HL-60 (cell line): Measurements from ENCODE around the gene SEC14L1.

Source experiments
- DNase-seq, 2 experiments: peaks; one replicate each; pipeline ENCODE4 v3.0.0-alpha.2; 2010 to 2020; ENCODE audit warnings: low read depth in 1 of 2, low spot score in 1 of 2
- H3K27ac ChIP-seq: fragments of 250-450 bp; sonication (Bioruptor Pico); replicated peaks from 2 replicates; pipeline ENCODE4 v1.5.1; 2020; ENCODE audit warnings: mild to moderate bottlenecking, moderate library complexity
- H3K27me3 ChIP-seq: fragments of 250-450 bp; sonication (Bioruptor Pico); 2 replicates; pipeline ENCODE4 v1.5.1; 2021; ENCODE audit warnings: mild to moderate bottlenecking, moderate library complexity; ENCODE audit not compliant: insufficient read depth, poor library complexity, severe bottlenecking
- H3K4me3 ChIP-seq: replicated peaks from 2 replicates; pipeline ENCODE4 v1.5.1; 2011; ENCODE audit warnings: mild to moderate bottlenecking, control low read depth, low read length; ENCODE audit not compliant: insufficient read depth
- CTCF ChIP-seq: IDR thresholded peaks from one replicate; pipeline ENCODE4 v1.5.1; 2011; ENCODE audit warnings: low read length, control low read depth, inconsistent platforms; ENCODE audit not compliant: insufficient read depth
- GABPA ChIP-seq: IDR thresholded peaks from 2 replicates; pipeline ENCODE4 v1.6.1; 2012; ENCODE audit warnings: low read depth
- POLR2AphosphoS5 ChIP-seq: IDR thresholded peaks from 2 replicates; pipeline ENCODE4 v1.6.1; 2012; ENCODE audit warnings: low read depth
- REST ChIP-seq: IDR thresholded peaks from 2 replicates; pipeline ENCODE4 v1.6.1; 2012; ENCODE audit warnings: low read depth; ENCODE audit not compliant: insufficient replicate concordance
- SPI1 ChIP-seq: IDR thresholded peaks from 2 replicates; pipeline ENCODE4 v1.6.1; 2012; ENCODE audit warnings: low read depth, mild to moderate bottlenecking, borderline replicate concordance

Gene SEC14L1

GRCh38 chr17:77129568-77130301, 11.0 kb upstream of the SEC14L1 start:
- H3K27ac ChIP-seq, result no peak overlapping the region

GRCh38 chr17:77130525-77130924, 10.2 kb upstream of the SEC14L1 start:
- Histone ChIP-seq H3K27ac (no peak overlapping the region), H3K4me3 (no peak overlapping the region), H3K27me3 (no peaks in the 10 kb centered on the region)
- DNase-seq, result no peak
- no peak for TF ChIP-seq SPI1
- TF ChIP-seq REST, result no peak
- TF ChIP-seq POLR2AphosphoS5, result no peak

More at GRCh38 chr17:77129568-77130301, 11.0 kb upstream of the SEC14L1 start:
- no peak for TF ChIP-seq GABPA
- TF ChIP-seq POLR2AphosphoS5, result no peak
- no peak for TF ChIP-seq REST
- TF ChIP-seq CTCF, result no peak
- TF ChIP-seq SPI1, result no peak
- no peak for DNase-seq
- no peak overlapping the region for H3K4me3 ChIP-seq
- H3K27me3 ChIP-seq, result no peaks in the 10 kb centered on the region

GRCh38 chr17:77131904-77132303, 8.9 kb upstream of the SEC14L1 start:
- TF ChIP-seq SPI1, result no peak
- TF ChIP-seq POLR2AphosphoS5, result no peak
- no peak for TF ChIP-seq CTCF
- TF ChIP-seq GABPA, result no peak
- no peak for TF ChIP-seq REST
- no peak for DNase-seq
- no peak overlapping the region for H3K4me3 ChIP-seq
- no peak overlapping the region for H3K27ac ChIP-seq
- no peaks in the 10 kb centered on the region for H3K27me3 ChIP-seq
